HG02938 (cell line): Measurements from ENCODE around the gene MITF.

Source experiments
- ATAC-seq: cut with Tn5 transposase; IDR thresholded peaks from one replicate; pipeline ENCODE4 v1.9.1; 2021; ENCODE audit warnings: mild to moderate bottlenecking, moderate library complexity; ENCODE audit not compliant: unreplicated experiment

Gene MITF

DNA sequence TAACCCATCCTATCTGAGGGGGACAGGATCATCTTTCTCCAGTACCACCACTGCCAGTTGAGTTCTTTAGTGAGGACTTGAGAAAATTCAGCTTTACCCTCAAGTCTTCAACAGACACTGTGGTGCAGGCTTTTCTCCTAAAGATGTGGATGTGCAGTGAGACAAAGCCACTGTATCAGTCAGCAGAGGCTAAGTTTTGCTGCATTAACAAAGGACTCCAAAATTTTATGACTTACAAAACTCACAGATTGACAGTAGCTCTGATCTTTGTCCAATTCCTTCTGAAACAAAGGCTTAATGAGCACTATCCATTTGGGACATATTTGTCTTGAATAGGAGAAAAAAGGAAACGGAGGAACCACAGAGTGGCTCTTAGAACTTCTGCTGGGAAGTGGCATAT is 87.9 kb downstream of the MITF start:
- ATAC-seq = no peak

DNA sequence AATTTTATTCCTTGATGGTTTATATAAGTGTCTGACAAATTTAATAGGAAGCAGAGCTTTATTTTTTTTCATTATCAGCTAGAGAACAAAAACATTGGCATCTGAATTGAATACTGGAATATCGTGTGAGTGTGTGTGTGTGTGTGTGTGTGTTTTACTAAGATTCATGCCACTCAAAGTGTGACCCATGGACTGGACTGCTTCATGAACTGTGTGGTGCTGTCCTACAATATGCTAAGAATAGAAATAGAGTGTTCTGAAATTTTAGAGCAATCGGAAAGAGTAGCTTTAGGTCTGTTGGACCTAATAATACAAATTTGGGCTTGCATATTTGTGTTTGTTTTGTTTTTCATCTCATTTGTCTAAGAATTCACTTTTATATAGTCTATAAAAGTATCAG is 89.6 kb downstream of the MITF start:
- no peak for ATAC-seq

- ATAC-seq = no peak
These were observed 90.9 kb downstream of the MITF start for GRCh38 chr3:69830147-69830546.

DNA sequence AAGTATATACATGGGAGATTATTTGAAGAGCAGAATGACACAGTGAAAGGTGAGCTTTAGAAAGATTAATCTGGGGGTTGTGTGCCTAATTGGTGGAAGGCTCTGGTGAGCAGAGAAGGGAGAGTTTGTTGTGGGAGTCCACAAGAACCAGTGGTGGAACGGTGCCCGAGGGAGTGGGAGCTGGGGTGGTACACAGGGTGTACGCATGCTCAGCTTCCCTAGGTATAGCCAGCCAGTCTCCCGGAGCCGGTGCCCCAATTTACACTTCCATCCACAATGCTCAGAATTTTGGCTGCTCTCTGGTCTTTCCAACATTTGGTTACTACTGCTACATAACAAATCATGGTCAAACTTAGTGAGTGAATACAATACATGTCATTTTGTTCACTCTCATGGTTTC is 92.5 kb downstream of the MITF start:
- no peak for ATAC-seq

- no peak for ATAC-seq
These were observed 94.3 kb downstream of the MITF start for GRCh38 chr3:69833591-69833990.

DNA sequence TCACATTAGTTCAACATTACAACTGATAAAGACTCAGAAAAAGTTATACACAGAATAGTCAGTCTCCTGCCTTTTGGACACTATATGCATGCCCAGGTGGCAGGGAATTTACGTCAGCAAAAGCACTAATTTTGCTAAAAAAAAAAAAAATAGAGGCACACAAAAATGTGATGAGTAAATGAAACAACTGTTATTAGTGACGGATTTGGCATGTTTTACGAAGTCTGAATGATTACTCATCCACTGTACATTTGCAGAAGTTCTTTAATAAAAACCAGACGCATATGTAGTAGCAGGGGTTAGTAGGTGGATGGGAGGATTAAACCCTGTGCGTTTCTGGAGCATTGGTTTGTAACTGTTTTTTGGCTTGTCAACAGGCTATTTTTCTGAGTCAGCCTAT is 99.0 kb downstream of the MITF start:
- no peak for ATAC-seq

DNA sequence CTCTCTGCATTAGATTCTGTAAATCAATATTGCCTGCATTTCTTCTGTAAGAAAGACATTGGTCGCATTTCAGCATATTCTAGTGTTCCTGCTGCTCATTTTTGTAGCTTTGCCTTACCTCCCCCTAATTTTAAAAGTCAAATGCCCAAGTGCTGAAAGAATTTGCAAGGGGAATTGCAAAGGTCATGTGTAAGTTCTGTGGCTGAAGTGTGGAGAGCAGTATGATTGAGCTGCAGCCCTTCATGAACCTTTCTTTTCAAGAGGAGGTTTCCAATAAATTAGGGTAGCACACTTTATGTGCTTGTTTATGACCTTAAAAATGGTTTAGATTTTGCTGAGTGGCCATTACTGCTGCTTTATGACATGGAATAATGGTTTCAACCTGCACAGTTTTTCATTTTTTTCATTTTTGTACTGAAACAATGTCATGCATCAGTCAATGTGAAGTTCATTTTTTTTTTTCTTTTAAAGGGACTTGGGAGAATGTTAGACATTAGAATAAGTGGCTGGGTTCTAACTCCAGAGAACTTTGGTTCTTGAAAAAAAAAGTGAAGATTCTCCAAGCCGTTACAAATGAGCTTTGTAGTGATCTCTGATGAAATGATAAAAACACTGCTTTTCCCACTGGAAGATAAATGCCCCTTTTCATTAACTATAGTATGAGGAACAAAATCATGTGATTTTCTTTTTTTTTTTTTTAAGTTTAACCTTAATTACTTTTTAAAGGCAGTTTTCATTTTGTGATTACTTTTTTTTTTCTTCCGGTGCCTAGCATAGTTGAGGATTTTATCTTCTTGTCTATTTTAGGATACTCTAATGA is 99.6 kb downstream of the MITF start:
- no peak for ATAC-seq

- no peak for ATAC-seq
These were observed 103.1 kb downstream of the MITF start for GRCh38 chr3:69842351-69842750.

- ATAC-seq = no peak
These were observed 103.5 kb downstream of the MITF start for GRCh38 chr3:69842789-69843188.

DNA sequence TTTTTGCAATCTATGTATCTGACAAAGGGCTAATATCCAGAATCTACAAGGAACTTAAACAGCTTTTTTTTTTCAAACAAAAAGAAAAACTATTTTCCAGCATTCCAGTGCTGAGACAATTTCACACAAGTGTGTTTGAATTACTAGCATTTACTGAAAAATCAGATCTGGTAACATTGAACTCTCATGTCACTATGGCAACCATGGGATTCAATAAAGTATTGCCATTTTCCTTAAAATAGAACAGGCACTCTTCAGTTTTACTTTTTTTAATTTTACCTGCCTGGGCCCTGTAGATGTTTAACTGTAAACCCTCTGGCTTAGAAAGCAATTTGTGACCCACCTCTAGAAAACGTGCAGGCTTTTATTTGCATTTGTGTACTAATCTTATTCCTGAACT is 105.4 kb downstream of the MITF start:
- ATAC-seq = no peak

DNA sequence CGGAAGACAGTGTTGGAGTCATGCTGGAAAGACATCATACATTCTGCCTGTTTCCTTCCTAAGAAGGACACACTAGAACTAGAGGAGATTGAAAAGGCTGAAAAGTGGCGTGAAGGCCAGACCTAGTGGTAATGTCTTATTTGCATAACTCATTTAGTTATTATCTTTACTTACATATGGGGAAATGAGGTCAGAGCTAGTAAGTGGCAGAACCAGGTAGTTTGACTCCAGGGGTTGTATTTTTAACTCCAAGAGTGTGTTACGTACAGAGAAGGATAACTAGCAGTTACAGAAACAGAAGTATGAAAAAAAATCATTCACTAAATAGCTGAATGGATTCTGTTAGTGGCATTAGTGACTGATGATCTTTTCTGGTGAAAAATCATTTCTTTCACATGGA is 108.0 kb downstream of the MITF start:
- ATAC-seq = no peak

DNA sequence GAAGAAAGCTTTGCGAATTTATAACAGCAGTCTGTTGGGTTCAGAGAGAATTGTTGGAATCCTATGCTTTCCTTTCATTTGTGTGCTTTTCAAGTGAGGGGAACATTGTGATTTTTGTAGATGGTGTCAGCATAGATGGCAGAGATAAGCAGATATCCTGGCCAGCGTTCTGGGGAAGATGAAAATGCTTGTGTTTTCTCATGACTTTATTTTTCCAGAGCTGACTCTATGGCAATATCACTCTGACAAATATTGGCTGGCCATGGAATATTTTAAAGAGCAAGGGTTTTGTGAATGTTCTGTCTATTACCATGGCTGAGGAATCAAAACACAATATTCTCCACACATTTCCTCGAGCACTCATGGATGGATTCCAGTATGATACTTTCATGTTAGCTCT is 108.8 kb downstream of the MITF start:
- ATAC-seq = no peak

DNA sequence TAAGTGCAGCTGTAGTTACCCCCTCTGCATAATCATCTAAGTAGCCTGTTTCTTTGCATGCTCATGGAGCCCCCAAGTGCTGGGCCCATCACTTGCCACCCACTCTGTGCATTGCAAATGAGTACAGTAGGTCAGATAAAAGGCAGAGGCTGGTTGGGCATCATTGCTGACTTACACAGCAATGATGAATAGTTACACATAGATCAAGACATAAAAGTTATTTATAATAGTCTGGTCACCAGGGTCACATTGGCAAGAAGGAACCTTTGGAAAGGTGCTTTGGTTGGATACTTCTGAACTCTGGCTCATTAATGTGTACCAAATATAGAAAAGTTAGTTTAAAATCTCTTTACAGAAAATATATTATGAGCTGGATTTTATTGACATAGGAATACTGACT is 111.6 kb downstream of the MITF start:
- no peak for ATAC-seq

GRCh38 chr3:69853027-69853426 is 113.8 kb downstream of the MITF start:
- no peak for ATAC-seq

GRCh38 chr3:69855436-69856162 is 116.3 kb downstream of the MITF start:
- ATAC-seq = no peak

GRCh38 chr3:69856965-69857705 is 117.9 kb downstream of the MITF start:
- ATAC-seq = no peak

GRCh38 chr3:69861556-69861955 is 122.3 kb downstream of the MITF start:
- no peak for ATAC-seq

GRCh38 chr3:69864141-69864540 is 124.9 kb downstream of the MITF start:
- no peak for ATAC-seq

DNA sequence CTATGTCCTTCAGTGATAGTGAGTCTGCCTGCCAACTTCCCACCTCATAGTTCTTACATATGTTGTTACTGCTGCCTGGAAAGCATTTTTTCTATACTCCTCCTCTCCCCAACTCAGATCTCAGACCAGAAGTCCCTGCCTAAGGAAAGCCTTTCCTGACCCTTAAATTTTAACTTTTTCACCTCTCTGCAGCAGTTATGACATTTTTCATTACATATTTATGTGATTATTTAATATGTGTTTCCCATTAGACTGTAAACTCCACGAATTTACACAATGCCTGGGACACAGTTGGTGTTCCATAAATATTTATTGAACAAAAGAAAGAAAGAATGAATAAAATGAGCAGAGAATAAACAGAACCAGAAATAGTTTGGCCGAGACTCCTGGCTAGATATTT is 125.5 kb downstream of the MITF start:
- ATAC-seq = no peak

GRCh38 chr3:69865925-69866679 is 126.8 kb downstream of the MITF start:
- ATAC-seq = no peak
